Nucleus accumbens (tissue), 56 donors: ENCODE data around the gene OPN5.
"Not testable (repeated sequence)": the region's sequence is repeated elsewhere in the genome, so short reads cannot be mapped to it uniquely, and the experiment has no call there.

Experiments used
- DNase-seq, 56 donors: peaks; one replicate each; lab custom pipeline; 2025; lab: John Stamatoyannopoulos, UW

The OPN5 gene, protein sequence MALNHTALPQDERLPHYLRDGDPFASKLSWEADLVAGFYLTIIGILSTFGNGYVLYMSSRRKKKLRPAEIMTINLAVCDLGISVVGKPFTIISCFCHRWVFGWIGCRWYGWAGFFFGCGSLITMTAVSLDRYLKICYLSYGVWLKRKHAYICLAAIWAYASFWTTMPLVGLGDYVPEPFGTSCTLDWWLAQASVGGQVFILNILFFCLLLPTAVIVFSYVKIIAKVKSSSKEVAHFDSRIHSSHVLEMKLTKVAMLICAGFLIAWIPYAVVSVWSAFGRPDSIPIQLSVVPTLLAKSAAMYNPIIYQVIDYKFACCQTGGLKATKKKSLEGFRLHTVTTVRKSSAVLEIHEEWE

DNA sequence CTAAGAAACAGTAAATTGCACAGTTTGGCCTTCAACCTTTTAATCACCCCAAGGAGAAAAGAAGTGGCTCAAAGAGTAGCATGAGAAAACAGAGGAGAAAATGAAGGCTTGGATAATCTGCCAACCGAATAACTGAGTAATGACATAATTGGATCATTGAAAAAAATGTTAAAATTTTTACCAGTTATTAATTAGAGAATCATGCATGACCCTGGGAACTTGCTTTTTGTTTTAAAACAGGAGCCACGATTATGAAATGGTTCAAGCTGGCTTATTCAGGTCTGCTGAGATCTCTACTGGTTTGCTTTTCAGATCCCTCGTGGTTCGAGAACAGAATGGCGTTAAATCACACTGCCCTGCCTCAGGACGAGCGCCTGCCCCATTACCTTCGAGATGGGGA is at the start of gene OPN5:
OPN5 (plus strand) TSS at position 301 of the 400 bp plus-strand sequence; CDS start at position 336, 35 bp downstream.
- no peak for DNase-seq

GRCh38 chr6:47733879-47734558 is 47.8 kb upstream of the OPN5 start:
- no peak for DNase-seq

DNA sequence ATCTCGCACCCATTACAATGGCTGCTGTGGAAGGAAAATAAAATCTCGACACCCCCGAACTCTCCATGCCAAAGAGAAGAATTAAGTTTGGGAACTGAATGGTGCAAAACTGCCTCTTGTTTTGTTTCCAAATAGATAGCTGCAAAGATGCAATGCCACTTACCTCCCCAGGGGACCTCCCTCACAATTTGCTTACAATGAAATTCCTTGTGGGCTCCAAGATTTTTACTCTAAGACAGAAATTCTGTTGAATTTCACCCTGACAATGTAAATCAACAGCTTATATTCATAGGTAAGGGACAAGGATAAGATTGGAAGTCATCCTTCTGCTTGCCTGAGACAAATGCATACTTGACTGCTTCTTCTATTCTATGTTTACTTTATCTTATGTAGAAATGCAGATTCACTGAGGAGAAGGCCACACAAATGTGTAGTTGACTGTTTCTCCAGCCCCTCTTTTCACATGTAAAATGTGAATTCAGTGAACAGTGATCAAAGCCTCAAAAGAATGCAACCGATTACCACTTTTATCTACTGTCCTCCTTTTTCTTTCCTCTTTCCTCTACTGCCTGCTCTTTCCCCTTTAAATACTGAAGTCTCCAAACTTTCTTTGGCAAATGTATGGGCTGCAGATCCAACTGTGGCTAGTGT is 46.9 kb upstream of the OPN5 start:
- no peak for DNase-seq

DNA sequence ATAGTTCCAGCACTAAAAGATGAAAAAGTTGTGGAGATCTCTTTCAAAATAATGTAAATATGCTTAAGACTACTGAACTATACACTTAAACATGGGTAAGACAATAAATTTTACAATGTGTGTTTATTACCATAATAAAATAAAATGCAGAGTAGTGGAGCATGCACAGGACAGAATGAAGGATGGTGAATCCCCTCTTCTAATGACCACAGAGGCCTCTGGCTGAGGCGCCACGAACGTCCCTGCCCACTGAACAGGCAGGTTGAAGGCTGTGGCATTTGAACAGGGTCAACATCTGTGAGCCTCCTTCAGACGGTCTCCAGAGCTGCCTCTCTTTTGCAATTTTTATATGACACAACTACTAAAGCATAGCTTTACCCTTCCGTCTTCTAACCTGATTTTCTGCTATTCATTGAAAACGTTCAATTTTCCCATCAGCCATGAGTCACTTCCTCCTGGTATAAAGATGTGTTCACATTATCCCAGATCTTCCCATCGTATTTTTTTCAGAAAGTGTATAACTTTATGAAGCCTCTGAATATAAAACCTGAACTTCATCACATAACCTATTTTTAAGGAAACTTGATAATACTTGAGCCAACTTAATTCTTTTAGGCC is 45.6 kb upstream of the OPN5 start:
- no peak for DNase-seq

DNA sequence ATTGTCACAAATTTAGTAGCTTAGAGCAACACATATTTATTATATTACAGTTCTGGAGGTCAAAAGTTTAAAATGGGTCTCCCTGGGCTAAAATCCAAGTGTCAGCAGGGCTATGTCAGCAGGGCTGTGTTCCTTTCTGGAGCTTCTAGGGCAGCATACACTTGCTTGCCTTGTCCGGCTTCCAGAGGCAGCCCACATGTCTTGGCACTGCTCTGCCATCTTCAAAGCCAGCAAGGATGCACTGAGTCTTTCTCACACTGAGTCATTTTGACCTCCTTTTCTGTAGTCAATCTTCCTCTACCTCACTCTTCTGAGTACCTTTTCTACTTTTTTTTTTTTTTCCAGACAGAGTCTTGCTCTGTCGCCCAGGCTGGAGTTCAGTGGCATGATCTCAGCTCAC is 44.4 kb upstream of the OPN5 start:
- DNase-seq: peak in 13 of 56 donors; percentile 0 to 26 (median 3)

DNA sequence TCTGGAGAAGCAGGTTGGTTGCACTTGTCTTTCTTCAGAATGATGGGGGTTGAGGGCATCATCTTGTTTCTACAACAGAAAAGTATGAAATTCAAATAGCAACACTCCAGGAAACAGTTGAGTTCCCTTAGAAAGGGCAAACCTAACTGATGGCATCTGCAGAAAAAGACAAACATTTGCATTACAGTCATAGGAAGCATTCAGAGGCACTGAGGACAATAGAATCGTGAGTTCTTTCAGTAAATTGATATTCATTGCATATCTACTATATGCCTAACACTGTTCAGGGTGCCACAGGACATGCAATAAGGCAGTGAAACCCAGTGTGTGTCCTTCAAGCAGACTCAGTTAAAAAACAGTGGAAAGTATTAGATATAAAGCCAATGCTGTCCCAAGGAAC is 41.1 kb upstream of the OPN5 start:
- DNase-seq: no peak

DNA sequence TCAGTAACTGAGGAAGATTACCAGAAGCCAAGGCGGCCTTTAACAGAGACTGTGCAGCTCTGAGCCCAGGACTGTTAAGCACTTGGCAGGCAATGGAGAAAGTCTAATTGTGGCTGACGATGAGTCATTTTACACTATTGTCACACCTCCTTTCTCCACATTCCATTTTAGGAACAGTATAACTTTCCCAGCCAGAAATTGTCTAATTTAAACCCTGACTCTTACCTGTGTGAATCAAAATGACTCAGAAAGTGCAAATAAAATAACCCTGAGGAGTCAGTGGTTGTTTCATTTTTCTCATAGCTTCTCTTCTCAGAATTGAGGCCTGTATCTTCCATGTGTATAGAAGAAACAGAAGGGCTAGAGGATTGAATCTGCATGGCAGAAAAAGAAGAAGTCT is 40.0 kb upstream of the OPN5 start:
- peak in 10 of 56 donors; percentile 1 to 41 (median 14) for DNase-seq

GRCh38 chr6:47743744-47744143 is 38.1 kb upstream of the OPN5 start:
- no peak for DNase-seq

GRCh38 chr6:47745269-47745668 is 36.6 kb upstream of the OPN5 start:
- not testable (repeated sequence) for DNase-seq

DNA sequence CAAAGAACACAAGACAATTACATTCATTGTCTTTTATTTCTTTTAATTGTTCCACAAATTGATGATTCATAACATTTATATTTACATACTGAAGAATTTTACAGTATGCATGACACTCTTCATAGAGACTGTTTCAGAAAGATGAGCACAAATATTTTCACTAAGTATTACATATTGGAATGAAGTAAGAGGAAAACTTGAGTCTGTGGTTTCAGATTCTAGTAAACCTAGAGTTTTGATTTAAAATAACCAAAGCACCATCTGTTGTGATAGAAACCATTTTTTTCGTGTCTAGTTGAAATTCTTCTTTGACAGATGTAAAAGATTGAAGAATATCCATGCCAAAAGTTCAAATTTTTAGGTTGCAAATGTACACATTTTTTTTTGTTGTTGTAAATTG is 32.1 kb upstream of the OPN5 start:
- DNase-seq: no peak

- DNase-seq: no peak
Measured at GRCh38 chr6:47752801-47753200, 29.0 kb upstream of the OPN5 start.

GRCh38 chr6:47759364-47759763 is 22.5 kb upstream of the OPN5 start:
- no peak for DNase-seq

GRCh38 chr6:47762502-47762901 is 19.3 kb upstream of the OPN5 start:
- DNase-seq: no peak

- no peak for DNase-seq
Measured at GRCh38 chr6:47766445-47766844, 15.4 kb upstream of the OPN5 start.

- no peak for DNase-seq
Measured at GRCh38 chr6:47767102-47767501, 14.7 kb upstream of the OPN5 start.

- DNase-seq: no peak
Measured at GRCh38 chr6:47769982-47770381, 11.8 kb upstream of the OPN5 start.

DNA sequence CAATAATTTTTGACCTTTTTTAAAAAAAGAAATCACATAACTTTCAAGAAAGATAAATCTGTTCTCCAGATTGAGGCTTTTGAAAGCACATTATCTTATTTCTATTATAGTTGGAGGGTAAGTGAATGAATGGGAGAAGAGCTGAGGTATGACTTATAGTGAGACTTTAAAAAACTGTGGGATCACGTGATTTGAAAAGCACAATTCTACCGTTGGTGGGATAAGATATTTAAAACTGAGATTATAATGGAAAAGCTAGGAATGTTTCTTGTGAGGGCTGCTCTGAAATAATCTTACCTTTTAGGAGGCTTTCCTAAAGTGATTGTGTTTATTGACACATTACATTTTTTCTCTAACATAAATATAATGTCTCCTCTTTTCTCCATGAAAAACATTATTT is 9.5 kb upstream of the OPN5 start:
- no peak for DNase-seq

DNA sequence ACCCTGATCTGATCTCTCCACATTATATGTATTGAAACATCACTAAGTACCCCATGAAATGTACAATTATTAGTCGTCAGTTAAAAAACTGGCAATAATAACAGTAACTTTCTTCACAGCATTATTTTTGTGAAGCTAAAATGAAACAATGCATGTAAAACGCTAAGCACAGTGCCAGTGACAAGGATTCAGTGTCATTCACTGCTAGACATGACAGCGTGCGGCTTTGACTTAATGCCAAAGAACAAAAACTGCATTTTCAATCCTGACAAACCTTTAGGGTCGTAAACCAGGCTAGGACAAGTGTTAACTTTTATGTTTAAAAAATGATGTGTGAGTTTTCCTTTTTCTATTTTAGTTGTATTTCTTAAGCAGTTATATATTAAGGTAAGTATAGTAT is 8.8 kb upstream of the OPN5 start:
- no peak for DNase-seq

DNA sequence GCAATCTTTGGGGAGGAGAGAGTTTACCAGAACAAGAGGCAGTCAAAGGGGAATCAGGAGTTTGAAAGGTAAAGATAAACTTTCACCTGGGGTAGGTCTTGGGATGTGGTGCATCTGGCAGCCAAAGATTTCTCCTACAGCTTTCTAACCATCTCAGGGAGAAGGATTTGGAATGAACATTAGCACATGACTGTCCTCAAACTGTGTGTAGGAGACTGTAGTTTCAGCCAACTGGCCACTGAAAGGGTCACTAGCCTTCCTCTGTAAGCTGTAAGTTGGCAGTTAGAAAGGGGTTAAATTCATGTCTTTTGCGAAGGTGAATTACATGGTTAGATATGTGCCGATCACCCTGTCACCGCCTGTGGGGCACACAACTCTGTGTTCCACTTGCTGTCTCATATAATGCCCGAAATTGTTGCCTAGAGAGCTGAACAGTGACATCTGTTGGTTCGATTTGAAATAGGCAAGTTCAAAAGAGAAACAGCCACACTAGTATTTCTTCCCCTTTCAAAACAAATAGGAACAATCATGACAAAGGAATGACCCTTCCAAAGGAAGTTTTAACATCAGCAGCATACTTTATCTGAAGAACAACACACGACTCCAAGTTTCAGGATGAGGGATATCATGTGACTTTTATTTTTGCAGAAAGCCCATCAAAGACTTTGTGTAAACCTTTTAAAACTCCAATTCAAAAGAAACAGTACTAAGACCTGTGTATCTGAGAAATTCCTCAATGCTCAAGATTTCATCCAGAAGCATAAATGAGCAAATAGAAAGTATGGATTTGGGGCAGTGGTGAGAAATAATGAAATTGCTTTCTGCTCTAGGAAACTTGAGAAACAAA is 1.1 kb upstream of the OPN5 start:
- peak in 17 of 56 donors; percentile 1 to 16 (median 3) for DNase-seq

- DNase-seq: no peak
Measured at GRCh38 chr6:47785182-47785581, 3.4 kb downstream of the OPN5 start.
